Astrocyte (in vitro differentiated cells and primary cell): ENCODE measurements around the gene SCLT1.

Experiments used
- EZH2 ChIP-seq: IDR thresholded peaks from 2 replicates; pipeline ENCODE4 v1.6.1; 2012; ENCODE audit warnings: mild to moderate bottlenecking, low read length, inconsistent platforms; ENCODE audit not compliant: insufficient read depth
- TF ChIP-seq, protein P1 (sequence below): IDR thresholded peaks from 2 replicates; pipeline ENCODE4 v1.5.1; 2011; ENCODE audit warnings: low read depth, mild to moderate bottlenecking, inconsistent platforms, low read length, moderate library complexity; ENCODE audit not compliant: insufficient read depth

DNA sequence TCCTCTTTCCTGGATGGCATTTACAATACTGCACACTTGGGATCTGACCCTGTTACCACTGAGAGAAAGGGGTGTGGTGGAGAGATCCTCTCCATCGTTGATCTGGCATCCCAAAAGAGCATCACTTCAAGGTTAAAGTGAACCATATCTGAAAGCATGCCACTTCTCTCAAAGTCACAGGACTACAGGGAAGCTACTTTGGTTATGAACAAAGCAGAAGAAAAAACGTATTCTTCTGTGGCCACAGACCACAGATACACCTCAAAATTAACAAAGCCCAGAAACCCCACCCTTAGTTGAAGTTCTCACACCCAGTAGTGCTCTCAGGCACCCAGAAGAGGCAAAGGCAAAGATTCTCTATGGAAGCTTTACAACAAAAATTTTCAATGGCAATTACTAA, 175.6 kb downstream of the SCLT1 start:
- TF ChIP-seq, protein P1, sequence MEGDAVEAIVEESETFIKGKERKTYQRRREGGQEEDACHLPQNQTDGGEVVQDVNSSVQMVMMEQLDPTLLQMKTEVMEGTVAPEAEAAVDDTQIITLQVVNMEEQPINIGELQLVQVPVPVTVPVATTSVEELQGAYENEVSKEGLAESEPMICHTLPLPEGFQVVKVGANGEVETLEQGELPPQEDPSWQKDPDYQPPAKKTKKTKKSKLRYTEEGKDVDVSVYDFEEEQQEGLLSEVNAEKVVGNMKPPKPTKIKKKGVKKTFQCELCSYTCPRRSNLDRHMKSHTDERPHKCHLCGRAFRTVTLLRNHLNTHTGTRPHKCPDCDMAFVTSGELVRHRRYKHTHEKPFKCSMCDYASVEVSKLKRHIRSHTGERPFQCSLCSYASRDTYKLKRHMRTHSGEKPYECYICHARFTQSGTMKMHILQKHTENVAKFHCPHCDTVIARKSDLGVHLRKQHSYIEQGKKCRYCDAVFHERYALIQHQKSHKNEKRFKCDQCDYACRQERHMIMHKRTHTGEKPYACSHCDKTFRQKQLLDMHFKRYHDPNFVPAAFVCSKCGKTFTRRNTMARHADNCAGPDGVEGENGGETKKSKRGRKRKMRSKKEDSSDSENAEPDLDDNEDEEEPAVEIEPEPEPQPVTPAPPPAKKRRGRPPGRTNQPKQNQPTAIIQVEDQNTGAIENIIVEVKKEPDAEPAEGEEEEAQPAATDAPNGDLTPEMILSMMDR, result no peak
- no peak for TF ChIP-seq EZH2
